Stimulated activated CD4-positive, alpha-beta T cell treated with anti-CD3 and anti-CD28 coated beads, Interleukin-2, amount 100 ng/mL, for 48 hours (primary cell): Measurements from ENCODE around the gene COMMD3.
"Not testable (repeated sequence)": the region's sequence is repeated elsewhere in the genome, so short reads cannot be mapped to it uniquely, and the experiment has no call there.

Source experiments
- DNase-seq, 2 donors: peaks; one replicate each; pipeline ENCODE4 v3.0.0-alpha.2; 2020

COMMD3 gene

GRCh38 chr10:22340329-22341189 is 24.4 kb downstream of the COMMD3 start:
- DNase-seq: no peak

- no peak for DNase-seq
These were observed 25.2 kb downstream of the COMMD3 start for GRCh38 chr10:22341190-22341925.

GRCh38 chr10:22341926-22342196 is 25.7 kb downstream of the COMMD3 start:
- DNase-seq: no peak

- DNase-seq: no peak
These were observed 26.2 kb downstream of the COMMD3 start for GRCh38 chr10:22342421-22342820.

- DNase-seq: no peak
These were observed 27.5 kb downstream of the COMMD3 start for GRCh38 chr10:22343731-22344130.

- no peak for DNase-seq
These were observed 28.1 kb downstream of the COMMD3 start for GRCh38 chr10:22344249-22344648.

- no peak for DNase-seq
These were observed 28.7 kb downstream of the COMMD3 start for GRCh38 chr10:22344781-22345300.

- DNase-seq: no peak
These were observed 29.3 kb downstream of the COMMD3 start, which contains the start of gene SPAG6 for GRCh38 chr10:22345301-22346095. SPAG6 (plus strand) TSS chr10:22345496; CDS start chr10:22345612, 116 bp downstream.

GRCh38 chr10:22346096-22346661 is 30.0 kb downstream of the COMMD3 start:
- DNase-seq: no peak

- DNase-seq: no peak
These were observed 33.6 kb downstream of the COMMD3 start for GRCh38 chr10:22349755-22350154.

GRCh38 chr10:22351131-22351703 is 35.0 kb downstream of the COMMD3 start:
- no peak for DNase-seq

- DNase-seq: no peak
These were observed 40.2 kb downstream of the COMMD3 start for GRCh38 chr10:22356324-22356873.

- not testable (repeated sequence) for DNase-seq
These were observed 41.6 kb downstream of the COMMD3 start for GRCh38 chr10:22357770-22358169.

GRCh38 chr10:22363305-22363704 is 47.1 kb downstream of the COMMD3 start:
- DNase-seq: no peak

GRCh38 chr10:22364407-22365140 is 48.4 kb downstream of the COMMD3 start:
- DNase-seq: no peak

- DNase-seq: no peak
These were observed 49.0 kb downstream of the COMMD3 start for GRCh38 chr10:22365233-22365632.

GRCh38 chr10:22365644-22366434 is 49.7 kb downstream of the COMMD3 start:
- no peak for DNase-seq

- no peak for DNase-seq
These were observed 50.2 kb downstream of the COMMD3 start for GRCh38 chr10:22366435-22366703.

- DNase-seq: no peak
These were observed 50.6 kb downstream of the COMMD3 start for GRCh38 chr10:22366771-22367170.

GRCh38 chr10:22367471-22367870 is 51.3 kb downstream of the COMMD3 start:
- no peak for DNase-seq

- DNase-seq: no peak
These were observed 52.2 kb downstream of the COMMD3 start for GRCh38 chr10:22368402-22368801.
